Activated naive CD4-positive, alpha-beta T cell (primary cell): ENCODE measurements around the gene GPR150.
A peak's percentile ranks its signal among the peaks of the same experiment; 100 is the strongest.
"Not testable (repeated sequence)": the region's sequence is repeated elsewhere in the genome, so short reads cannot be mapped to it uniquely, and the experiment has no call there.

Experiments
- DNase-seq, 4 experiments: peaks; one replicate each; lab custom pipeline; 2025; lab: John Stamatoyannopoulos, UW

GPR150 gene

GRCh38 chr5:95623706-95624105 lies 3.8 kb downstream of the GPR150 start:
- no peak for DNase-seq

GRCh38 chr5:95624368-95624767 lies 4.5 kb downstream of the GPR150 start:
- no peak for DNase-seq

GRCh38 chr5:95626701-95627100 lies 6.8 kb downstream of the GPR150 start:
- DNase-seq, result no peak

- no peak for DNase-seq
Observed at GRCh38 chr5:95627971-95628810, 8.3 kb downstream of the GPR150 start.

- no peak for DNase-seq
Observed at GRCh38 chr5:95628933-95629332, 9.0 kb downstream of the GPR150 start.

DNA sequence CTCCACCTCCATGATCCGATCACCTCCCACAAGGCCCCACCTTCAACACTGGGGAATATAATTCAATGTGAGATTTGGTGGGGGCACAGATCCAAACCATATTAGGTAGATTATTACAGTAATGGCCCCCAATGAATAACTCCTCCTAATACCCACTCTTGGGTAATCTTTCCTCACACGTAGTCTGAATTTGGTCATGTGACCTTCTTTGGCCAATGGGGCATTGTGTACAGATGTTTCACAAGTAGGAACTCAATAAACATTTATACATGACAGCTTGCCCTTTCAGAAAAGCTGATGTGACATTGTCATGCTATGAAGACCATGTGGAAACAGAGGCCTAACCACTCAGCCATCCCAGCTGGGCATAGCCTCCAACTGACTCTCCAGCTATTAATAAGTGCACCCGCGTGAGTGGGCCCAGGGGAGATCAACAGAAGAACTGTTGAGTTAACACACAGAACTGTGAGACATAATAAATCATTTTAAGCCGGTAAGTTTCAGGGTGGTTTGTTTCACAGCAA lies 10.6 kb downstream of the GPR150 start:
- no peak for DNase-seq

DNA sequence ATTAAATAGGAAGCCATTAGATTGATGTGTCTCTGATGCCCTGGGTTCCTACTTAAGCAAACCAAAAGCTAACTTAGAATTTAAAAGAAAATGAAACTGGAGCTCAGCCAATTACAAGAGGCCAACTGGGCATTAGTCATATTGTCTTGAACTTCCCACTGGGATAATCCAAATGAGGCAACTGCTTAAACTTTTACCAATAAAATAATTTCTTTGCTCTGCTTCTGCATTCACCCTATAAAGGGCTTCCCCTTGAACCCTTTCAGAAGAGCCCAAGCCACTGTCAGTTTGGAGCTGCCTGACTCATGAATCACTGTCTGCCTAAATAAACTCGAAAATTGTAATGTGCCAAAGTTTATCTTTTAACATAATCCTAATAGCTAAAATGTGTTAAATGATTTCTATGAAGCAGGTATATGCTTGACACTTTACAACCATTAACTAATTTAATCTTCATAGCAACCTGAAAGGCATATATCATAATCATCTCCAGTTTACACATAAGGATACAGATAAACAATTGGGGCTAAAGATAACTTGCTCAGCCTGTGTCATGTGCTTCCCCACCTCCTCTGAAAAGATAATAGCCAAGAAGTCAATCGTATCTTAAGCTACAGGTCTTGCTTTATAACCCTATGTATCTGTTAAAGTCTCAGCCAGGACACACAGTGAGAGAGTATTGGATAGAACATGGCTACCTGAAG lies 11.5 kb downstream of the GPR150 start:
- DNase-seq, result no peak

DNA sequence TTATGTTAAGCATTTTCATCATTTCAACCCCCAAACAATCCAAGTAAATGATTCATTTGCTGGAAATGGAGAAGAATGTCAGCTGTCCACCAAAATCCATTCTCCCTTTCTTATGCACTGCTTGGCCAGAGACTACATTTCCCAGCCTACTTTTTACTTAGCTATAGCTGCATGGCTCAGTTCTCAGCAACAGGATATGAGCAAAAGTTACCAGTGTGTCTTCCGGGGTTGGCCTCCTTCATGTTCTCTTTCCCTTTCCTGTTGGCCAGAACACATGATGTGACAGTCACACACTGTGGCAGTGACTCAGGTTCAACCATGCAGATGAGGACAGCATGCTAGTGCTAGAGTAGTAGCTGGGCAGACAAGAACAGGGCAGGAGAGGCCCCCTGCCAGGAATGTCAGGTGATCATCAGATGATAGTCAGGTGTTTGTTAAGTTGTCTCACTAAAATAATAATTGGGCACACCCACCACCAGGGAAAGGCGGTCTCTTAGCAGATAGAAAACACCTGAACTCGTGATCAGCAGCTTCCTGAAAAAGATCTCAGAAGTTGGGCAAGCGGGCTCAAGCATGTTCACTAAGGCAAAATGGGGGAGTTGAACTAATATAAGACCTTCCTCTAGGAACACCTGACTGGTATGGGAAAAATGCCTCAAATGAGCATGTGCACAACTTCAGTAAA lies 12.2 kb downstream of the GPR150 start:
- DNase-seq, result peak; percentile 24 to 44 (median 34)

DNA sequence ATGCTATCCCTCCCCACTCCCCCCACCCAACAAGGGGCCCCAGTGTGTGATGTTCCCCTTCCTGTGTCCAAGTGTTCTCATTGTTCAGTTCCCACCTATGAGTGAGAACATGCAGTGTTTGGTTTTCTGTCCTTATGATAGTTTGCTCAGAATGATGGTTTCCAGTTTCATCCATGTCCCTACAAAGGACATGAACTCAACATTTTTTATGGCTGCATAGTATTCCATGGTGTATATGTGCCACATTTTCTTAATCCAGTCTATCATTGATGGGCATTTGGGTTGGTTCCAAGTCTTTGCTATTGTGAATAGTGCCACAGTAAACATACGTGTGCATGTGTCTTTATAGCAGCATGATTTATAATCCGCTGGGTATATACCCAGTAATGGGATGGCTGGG lies 13.1 kb downstream of the GPR150 start:
- not testable (repeated sequence) for DNase-seq

DNA sequence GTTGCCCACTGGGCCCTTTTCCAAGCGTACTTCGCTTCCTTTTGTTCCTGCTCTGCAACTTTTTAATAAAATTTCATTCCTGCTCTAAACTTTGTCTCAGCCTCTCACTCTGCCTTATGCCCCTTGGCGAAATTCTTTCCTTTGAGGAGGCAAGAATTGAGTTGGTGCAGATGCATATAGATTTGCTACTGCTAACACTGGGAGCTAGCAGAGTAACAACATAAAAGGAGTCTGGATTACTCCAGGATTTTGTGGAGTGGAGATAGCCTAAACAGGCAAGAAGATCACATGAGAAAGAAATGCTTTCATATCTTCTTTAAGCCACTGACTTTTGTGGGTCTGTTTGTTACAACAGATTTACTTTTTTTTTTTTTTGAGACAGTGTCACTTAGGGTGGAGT lies 13.8 kb downstream of the GPR150 start:
- no peak for DNase-seq

- no peak for DNase-seq
Observed at GRCh38 chr5:95634081-95634480, 14.2 kb downstream of the GPR150 start.

GRCh38 chr5:95638632-95639031 lies 18.7 kb downstream of the GPR150 start:
- no peak for DNase-seq

- DNase-seq, result no peak
Observed at GRCh38 chr5:95641741-95642220, 21.9 kb downstream of the GPR150 start.

DNA sequence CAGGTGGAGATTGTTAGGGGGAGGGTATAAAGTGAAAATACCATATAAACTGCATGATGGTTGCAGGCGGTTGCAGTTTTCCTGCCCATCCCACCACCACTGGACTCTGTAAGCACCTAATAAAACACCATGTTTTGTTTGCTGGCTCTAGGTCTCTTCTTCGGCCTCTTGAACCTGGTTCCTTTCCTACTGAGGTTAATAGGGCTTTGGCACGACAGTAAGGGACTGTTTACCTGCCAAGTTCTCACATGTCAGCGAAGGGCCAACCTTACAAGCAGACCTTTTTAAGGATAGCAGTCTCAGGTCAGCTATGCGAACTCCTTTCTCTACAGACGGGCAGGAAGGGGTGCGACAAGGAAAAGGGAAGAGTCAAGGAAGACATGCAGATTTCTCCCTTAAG lies 23.3 kb downstream of the GPR150 start:
- DNase-seq, result no peak

GRCh38 chr5:95644351-95645042 lies 24.6 kb downstream of the GPR150 start:
- peak in 3 of 4 experiments; percentile 2 to 17 (median 7) for DNase-seq

DNA sequence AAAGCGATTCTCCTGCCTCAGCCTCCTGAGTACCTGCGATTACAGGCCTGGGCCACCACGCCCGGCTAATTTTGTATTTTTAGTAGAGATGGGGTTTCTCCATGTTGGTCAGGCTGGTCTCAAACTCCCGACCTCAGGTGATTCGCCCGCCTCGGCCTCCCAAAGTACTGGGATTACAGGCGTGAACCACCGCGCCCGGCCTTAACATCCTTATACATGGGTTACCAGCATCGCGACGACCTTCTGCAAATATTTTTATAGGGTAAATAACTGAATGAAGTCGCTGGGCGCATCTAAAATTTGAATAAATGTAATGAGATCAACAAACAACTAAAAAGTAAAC lies 26.3 kb downstream of the GPR150 start:
- DNase-seq, result not testable (repeated sequence)

GRCh38 chr5:95646569-95647431 lies 26.9 kb downstream of the GPR150 start, which contains the start of gene RFESD:
RFESD (plus strand) TSS chr5:95646777; CDS start chr5:95652272, 5,495 bp downstream.
- DNase-seq, result peak; percentile 80 to 90 (median 82)

DNA sequence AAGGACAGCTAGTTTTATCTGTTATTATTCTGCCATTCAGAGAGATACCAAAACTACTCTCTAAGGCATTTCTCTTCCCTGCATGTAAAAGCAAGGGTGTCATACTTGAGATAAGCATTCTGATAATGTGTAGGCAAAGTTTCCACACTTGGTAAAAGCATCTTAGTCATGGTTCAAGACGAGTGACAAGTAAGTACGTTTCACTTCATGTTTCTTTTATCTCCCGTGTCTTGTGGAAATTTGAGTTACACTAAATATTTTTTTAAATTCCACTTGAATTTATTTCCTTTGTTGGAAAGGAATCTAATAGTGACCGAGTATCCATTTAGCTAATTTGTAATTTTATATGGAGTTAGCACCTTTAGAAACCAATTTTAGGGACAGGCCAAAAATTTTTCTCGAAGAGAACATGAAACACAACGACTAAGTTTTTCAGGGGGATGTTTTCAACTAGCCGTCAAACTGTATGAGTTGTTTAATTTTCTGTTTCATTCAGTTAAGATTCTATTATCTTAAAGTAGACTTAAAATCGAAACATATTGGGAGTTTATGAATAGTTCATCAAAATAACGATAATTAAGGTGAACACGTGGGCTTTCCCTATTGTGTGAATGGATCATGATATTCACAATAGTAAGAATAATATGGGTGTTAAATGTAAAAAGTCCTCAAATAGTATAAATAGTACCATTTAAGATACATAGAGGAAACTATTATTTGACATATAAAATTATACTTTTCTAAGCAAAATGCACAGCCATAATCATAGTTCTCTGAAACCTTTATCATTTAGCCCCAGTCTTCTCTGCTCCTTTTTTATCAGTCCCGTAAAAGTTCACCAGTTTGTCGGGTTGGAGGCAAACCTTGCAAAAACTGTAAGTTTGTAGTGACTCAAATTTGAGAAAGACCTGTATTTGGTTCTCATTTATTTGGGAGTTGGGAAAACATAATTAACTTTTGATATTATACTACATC lies 28.3 kb downstream of the GPR150 start:
- DNase-seq, result no peak

DNA sequence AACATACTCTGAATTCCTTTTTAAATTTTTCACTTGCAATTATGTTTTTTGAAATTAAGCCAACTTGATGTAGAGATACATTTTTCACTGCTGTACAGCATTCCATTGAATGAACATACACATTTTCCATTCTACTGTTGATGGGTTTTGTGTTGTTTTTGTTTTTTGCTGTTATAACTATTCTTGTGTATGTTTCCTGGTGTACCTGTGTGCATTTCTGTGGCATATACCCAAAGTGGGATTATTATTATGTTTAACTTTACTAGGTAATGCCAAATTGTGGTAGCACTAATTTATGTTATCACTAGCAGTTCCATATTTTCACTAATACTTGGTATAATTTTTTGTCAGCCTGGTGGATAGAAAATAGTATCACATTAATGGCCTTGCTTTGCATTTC lies 29.4 kb downstream of the GPR150 start:
- DNase-seq, result no peak
